ENCODE measurements around the gene RFX8. TPM values are rescaled to one million over a fixed set of nuclear protein-coding genes. Genes with fewer than 3 reads are reported as not detected.
"Not testable (repeated sequence)": the region's sequence is repeated elsewhere in the genome, so short reads cannot be mapped to it uniquely, and the experiment has no call there.

Gene RFX8
- total RNA-seq, 1 donor from 2014 or later = not detected

GRCh38 chr2:101356521-101356920 is 118.4 kb downstream of the RFX8 start:
- Histone ChIP-seq H3K27me3 (no peaks in the 10 kb centered on the region), H3K9me3 (no peaks in the 10 kb centered on the region), H3K36me3 (no peaks in the 10 kb centered on the region), H3K4me3 (no peak overlapping the region), H3K4me1 (no peaks in the 10 kb centered on the region), H3K27ac (no peak overlapping the region)
- DNase-seq (no peak), ATAC-seq (no peak)
- intact Hi-C loops (cut with DNase I) = no loop called here
- no peak for TF ChIP-seq CTCF (IDR thresholded peaks at IDR 0.05)

- Histone ChIP-seq H3K4me1 (no peaks in the 10 kb centered on the region), H3K9me3 (no peaks in the 10 kb centered on the region), H3K4me3 (no peak overlapping the region), H3K27me3 (no peaks in the 10 kb centered on the region), H3K27ac (no peak overlapping the region), H3K36me3 (no peaks in the 10 kb centered on the region)
- DNase-seq (no peak), ATAC-seq (no peak)
- TF ChIP-seq CTCF (IDR thresholded peaks at IDR 0.05) = no peak
- intact Hi-C loops (cut with DNase I) = no loop called here
Measured at GRCh38 chr2:101356055-101356454, 118.9 kb downstream of the RFX8 start.

- ATAC-seq = no peak
- no peak overlapping the region for H3K27ac ChIP-seq
- TF ChIP-seq CTCF (IDR thresholded peaks at IDR 0.05) = no peak
- DNase-seq = no peak
- no peaks in the 10 kb centered on the region for H3K36me3 ChIP-seq
- H3K4me3 ChIP-seq = no peak overlapping the region
- intact Hi-C loops (cut with DNase I) = no loop called here
- no peaks in the 10 kb centered on the region for H3K9me3 ChIP-seq
- H3K27me3 ChIP-seq = no peaks in the 10 kb centered on the region
- no peaks in the 10 kb centered on the region for H3K4me1 ChIP-seq
Measured at GRCh38 chr2:101355401-101356054, 119.4 kb downstream of the RFX8 start.

- intact Hi-C loops (cut with DNase I) = no loop called here
- H3K27ac ChIP-seq = no peak overlapping the region
- no peaks in the 10 kb centered on the region for H3K4me1 ChIP-seq
- no peaks in the 10 kb centered on the region for H3K36me3 ChIP-seq
- ATAC-seq = no peak
- TF ChIP-seq CTCF (IDR thresholded peaks at IDR 0.05) = no peak
- H3K4me3 ChIP-seq = no peak overlapping the region
- H3K27me3 ChIP-seq = no peaks in the 10 kb centered on the region
- no peak for DNase-seq
- no peaks in the 10 kb centered on the region for H3K9me3 ChIP-seq
Measured at GRCh38 chr2:101354420-101355311, 120.2 kb downstream of the RFX8 start.

- DNase-seq; H3K9me3 ChIP-seq; H3K4me3 ChIP-seq; H3K27me3 ChIP-seq; ATAC-seq; H3K4me1 ChIP-seq; intact Hi-C loops (cut with DNase I); H3K36me3 ChIP-seq; H3K27ac ChIP-seq: not testable (repeated sequence)
Measured at GRCh38 chr2:101352631-101353030, 122.3 kb downstream of the RFX8 start.

GRCh38 chr2:101351207-101351606 is 123.7 kb downstream of the RFX8 start:
- H3K4me1 ChIP-seq = no peaks in the 10 kb centered on the region
- H3K36me3 ChIP-seq = no peaks in the 10 kb centered on the region
- no peak overlapping the region for H3K4me3 ChIP-seq
- no peaks in the 10 kb centered on the region for H3K9me3 ChIP-seq
- DNase-seq (no peak), ATAC-seq (no peak)
- no peak overlapping the region for H3K27ac ChIP-seq
- no peaks in the 10 kb centered on the region for H3K27me3 ChIP-seq
- intact Hi-C loops (cut with DNase I) = no loop called here
- TF ChIP-seq CTCF (IDR thresholded peaks at IDR 0.05) = no peak
